ENCODE results near the gene HSD17B3.
A peak's percentile ranks its signal among the peaks of the same experiment; 100 is the strongest.
"Not testable (repeated sequence)": the region's sequence is repeated elsewhere in the genome, so short reads cannot be mapped to it uniquely, and the experiment has no call there.

The HSD17B3 gene

DNA sequence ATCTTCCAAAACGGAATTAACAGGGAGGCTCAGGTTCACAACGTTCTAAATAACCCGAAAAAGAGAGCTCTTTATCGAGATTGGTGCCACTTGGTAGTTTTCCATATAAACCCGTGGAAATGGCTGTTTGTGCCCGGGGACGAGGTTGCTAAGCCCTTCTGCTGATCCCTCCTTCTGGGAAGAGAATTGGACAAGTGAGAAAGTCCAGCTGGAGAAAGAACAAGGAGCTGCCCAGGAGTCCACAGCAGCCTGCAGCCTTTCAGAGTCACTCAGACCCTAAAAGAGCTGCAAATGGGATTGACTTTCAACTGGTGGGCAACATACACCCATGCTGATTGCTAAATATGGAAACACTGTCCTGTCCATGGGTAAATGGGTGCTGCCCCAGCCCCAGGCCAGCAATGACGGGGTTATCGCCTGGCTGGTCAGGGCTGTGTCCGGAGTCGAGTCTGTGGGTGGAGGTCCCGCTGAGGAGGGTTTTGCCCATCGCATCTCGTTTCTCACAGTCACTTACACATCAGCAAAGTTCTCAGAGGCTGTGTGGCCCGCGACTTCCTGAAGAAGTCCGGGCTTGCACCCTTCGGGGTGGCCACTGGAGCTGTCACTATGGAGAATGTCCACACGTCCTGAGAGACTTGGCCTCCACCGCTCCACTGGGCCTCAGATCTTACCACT lies 40.7 kb upstream of the HSD17B3 start:
- no peak overlapping the region for H3K27ac ChIP-seq
- no peak for TF ChIP-seq ZFX (IDR thresholded peaks at IDR 0.05)
- TF ChIP-seq, protein P1, sequence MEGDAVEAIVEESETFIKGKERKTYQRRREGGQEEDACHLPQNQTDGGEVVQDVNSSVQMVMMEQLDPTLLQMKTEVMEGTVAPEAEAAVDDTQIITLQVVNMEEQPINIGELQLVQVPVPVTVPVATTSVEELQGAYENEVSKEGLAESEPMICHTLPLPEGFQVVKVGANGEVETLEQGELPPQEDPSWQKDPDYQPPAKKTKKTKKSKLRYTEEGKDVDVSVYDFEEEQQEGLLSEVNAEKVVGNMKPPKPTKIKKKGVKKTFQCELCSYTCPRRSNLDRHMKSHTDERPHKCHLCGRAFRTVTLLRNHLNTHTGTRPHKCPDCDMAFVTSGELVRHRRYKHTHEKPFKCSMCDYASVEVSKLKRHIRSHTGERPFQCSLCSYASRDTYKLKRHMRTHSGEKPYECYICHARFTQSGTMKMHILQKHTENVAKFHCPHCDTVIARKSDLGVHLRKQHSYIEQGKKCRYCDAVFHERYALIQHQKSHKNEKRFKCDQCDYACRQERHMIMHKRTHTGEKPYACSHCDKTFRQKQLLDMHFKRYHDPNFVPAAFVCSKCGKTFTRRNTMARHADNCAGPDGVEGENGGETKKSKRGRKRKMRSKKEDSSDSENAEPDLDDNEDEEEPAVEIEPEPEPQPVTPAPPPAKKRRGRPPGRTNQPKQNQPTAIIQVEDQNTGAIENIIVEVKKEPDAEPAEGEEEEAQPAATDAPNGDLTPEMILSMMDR (conservative IDR thresholded peaks at IDR 0.05): no peak

DNA sequence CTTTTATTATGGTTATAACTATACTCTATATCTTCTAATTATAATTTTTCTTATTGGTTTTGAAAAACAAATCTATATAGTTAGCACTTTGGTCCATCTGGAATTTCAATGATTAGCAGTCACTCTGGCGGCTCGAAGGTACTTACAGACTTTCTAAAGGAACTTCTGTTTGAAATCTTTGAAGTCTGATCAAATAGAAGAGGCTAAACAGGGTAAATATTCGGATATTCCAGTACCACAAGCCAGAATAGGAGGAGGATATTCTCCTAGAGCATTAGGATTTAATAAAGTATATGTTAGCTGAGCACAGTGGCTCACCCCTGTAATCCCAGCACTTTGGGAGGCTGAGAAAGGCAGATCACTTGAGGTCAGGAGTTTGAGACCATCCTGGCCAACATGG lies 38.7 kb upstream of the HSD17B3 start:
- H3K27ac ChIP-seq: no peak overlapping the region
- TF ChIP-seq, protein P1 (conservative IDR thresholded peaks at IDR 0.05): no peak
- no peak for TF ChIP-seq ZFX (IDR thresholded peaks at IDR 0.05)

DNA sequence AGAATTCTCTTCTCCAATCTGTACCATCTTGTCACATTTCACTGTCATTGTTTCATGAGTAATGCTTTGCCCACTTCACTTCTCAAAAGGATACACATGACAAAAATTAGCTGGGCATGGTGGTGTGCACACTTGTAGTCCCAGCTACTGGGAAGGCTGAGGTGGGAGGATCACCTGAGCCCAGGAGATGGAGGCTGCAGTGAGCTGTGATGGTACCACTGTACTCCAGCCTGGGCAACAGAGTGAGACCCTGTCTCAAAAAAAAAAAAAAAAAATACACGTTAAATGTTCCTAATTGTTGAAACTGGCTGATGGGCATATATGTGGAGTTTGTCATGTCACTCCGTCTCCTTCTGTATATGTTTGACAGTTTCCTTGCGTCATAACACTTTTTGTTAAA lies 36.3 kb upstream of the HSD17B3 start:
- TF ChIP-seq, protein P1 (conservative IDR thresholded peaks at IDR 0.05): no peak
- no peak for TF ChIP-seq ZFX (IDR thresholded peaks at IDR 0.05)
- no peak overlapping the region for H3K27ac ChIP-seq

DNA sequence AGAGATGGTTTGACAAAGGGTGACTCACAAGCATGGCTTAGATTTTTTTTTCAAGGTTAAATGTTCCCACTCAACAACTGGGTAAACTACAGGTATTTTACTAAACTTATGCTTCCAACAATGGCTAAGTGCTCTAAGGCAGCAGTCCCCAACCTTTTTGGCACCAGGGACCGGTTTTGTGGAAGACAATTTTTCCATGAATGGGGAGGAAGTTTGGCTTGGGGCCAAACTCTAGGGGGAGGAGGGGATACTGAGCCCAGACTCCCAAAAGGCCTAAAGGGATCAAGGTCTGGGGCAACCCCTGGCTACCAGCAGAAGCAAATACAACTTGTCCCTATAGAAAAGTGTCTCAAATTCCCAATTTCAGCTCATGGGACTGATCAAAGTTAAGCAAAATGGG lies 32.0 kb upstream of the HSD17B3 start:
- no peak for TF ChIP-seq ZFX (IDR thresholded peaks at IDR 0.05)
- TF ChIP-seq, protein P1 (conservative IDR thresholded peaks at IDR 0.05): no peak
- no peak overlapping the region for H3K27ac ChIP-seq

- H3K27ac ChIP-seq: no peak overlapping the region
- TF ChIP-seq, protein P1 (conservative IDR thresholded peaks at IDR 0.05): no peak
- TF ChIP-seq ZFX (IDR thresholded peaks at IDR 0.05): no peak
Measured at GRCh38 chr9:96331236-96331947, 29.4 kb upstream of the HSD17B3 start.

- no peak overlapping the region for H3K27ac ChIP-seq
- TF ChIP-seq ZFX (IDR thresholded peaks at IDR 0.05): no peak
- TF ChIP-seq, protein P1 (conservative IDR thresholded peaks at IDR 0.05): peak; percentile 93
Measured at GRCh38 chr9:96327694-96328352, 25.8 kb upstream of the HSD17B3 start.

GRCh38 chr9:96323169-96323568 lies 21.2 kb upstream of the HSD17B3 start:
- H3K27ac ChIP-seq: no peak overlapping the region
- no peak for TF ChIP-seq ZFX (IDR thresholded peaks at IDR 0.05)
- TF ChIP-seq, protein P1 (conservative IDR thresholded peaks at IDR 0.05): no peak

GRCh38 chr9:96322736-96323135 lies 20.8 kb upstream of the HSD17B3 start:
- H3K27ac ChIP-seq: not testable (repeated sequence)

- H3K27ac ChIP-seq: not testable (repeated sequence)
Measured at GRCh38 chr9:96322210-96322609, 20.2 kb upstream of the HSD17B3 start.
